Parathyroid adenoma (tissue), 2 donors: ENCODE measurements around the gene ANKRD13D.

Experiments
- H2AFZ ChIP-seq: fragments of 300-600 bp; sonication (generic); one replicate; pipeline ENCODE4 v1.7.0; 2017; ENCODE audit warnings: antibody characterized with exemption, mild to moderate bottlenecking
- H3K27ac ChIP-seq: fragments of 300-600 bp; sonication (generic); one replicate; pipeline ENCODE4 v1.7.0; 2017
- H3K27me3 ChIP-seq: fragments of 300-600 bp; sonication (generic); one replicate; pipeline ENCODE4 v1.7.0; 2017; ENCODE audit warnings: low read length; ENCODE audit not compliant: control insufficient read depth, insufficient read depth
- H3K36me3 ChIP-seq: fragments of 300-600 bp; sonication (generic); one replicate; pipeline ENCODE4 v1.7.0; 2017; ENCODE audit warnings: low read length; ENCODE audit not compliant: control insufficient read depth, insufficient read depth
- H3K4me1 ChIP-seq: fragments of 300-600 bp; sonication (generic); one replicate; pipeline ENCODE4 v1.7.0; 2017; ENCODE audit warnings: control low read depth
- H3K4me2 ChIP-seq: fragments of 300-600 bp; sonication (generic); one replicate; pipeline ENCODE4 v1.7.0; 2017; ENCODE audit warnings: low read length
- H3K4me3 ChIP-seq: fragments of 300-600 bp; sonication (generic); one replicate; pipeline ENCODE4 v1.7.0; 2017; ENCODE audit warnings: low read depth, low read length
- H3K79me2 ChIP-seq: fragments of 300-600 bp; sonication (generic); one replicate; pipeline ENCODE4 v1.7.0; 2017; ENCODE audit warnings: control low read depth
- H3K9ac ChIP-seq: fragments of 300-600 bp; sonication (generic); one replicate; pipeline ENCODE4 v1.7.0; 2017; ENCODE audit warnings: mild to moderate bottlenecking
- H3K9me3 ChIP-seq: fragments of 300-600 bp; sonication (generic); one replicate; pipeline ENCODE4 v1.7.0; 2017; ENCODE audit warnings: low read length; ENCODE audit not compliant: control insufficient read depth
- CTCF ChIP-seq: fragments of 300-600 bp; sonication (generic); IDR thresholded peaks from one replicate; pipeline ENCODE4 v1.7.0; 2017; ENCODE audit warnings: antibody characterized with exemption, mild to moderate bottlenecking
- donor health status: primary hyperparathyroidism.

The ANKRD13D gene

GRCh38 chr11:67283481-67283963 is 5.6 kb upstream of the ANKRD13D start:
- H3K4me3 ChIP-seq, result no peak overlapping the region

GRCh38 chr11:67284811-67285540 is 4.1 kb upstream of the ANKRD13D start:
- Histone ChIP-seq H3K27me3 (no peaks in the 10 kb centered on the region), H3K27ac (no peak overlapping the region), H3K4me3 (no peak overlapping the region), H3K9me3 (no peaks in the 10 kb centered on the region), H3K79me2 (no peaks in the 10 kb centered on the region), H3K9ac (no peak overlapping the region), H2AFZ (no peak overlapping the region), H3K4me2 (no peak overlapping the region), H3K4me1 (peaks cover 9% of the 10 kb centered on the region), H3K36me3 (no peaks in the 10 kb centered on the region)
- no peak for TF ChIP-seq CTCF

More at GRCh38 chr11:67283481-67283963, 5.6 kb upstream of the ANKRD13D start:
- H3K4me1 ChIP-seq, result peaks cover 7% of the 10 kb centered on the region
- H2AFZ ChIP-seq, result no peak overlapping the region
- H3K9ac ChIP-seq, result no peak overlapping the region
- no peaks in the 10 kb centered on the region for H3K79me2 ChIP-seq
- no peaks in the 10 kb centered on the region for H3K9me3 ChIP-seq
- no peak overlapping the region for H3K4me2 ChIP-seq
- H3K36me3 ChIP-seq, result no peaks in the 10 kb centered on the region
- no peaks in the 10 kb centered on the region for H3K27me3 ChIP-seq
- TF ChIP-seq CTCF, result no peak
- no peak overlapping the region for H3K27ac ChIP-seq

GRCh38 chr11:67285541-67286498 is 3.3 kb upstream of the ANKRD13D start:
- peaks cover 11% of the 10 kb centered on the region for H3K4me1 ChIP-seq
- no peak overlapping the region for H3K27ac ChIP-seq
- no peak overlapping the region for H3K4me2 ChIP-seq
- no peak overlapping the region for H2AFZ ChIP-seq
- no peaks in the 10 kb centered on the region for H3K36me3 ChIP-seq
- H3K4me3 ChIP-seq, result no peak overlapping the region
- no peaks in the 10 kb centered on the region for H3K79me2 ChIP-seq
- H3K9ac ChIP-seq, result no peak overlapping the region
- H3K27me3 ChIP-seq, result no peaks in the 10 kb centered on the region
- no peaks in the 10 kb centered on the region for H3K9me3 ChIP-seq
- TF ChIP-seq CTCF, result no peak

GRCh38 chr11:67286621-67287333 is 2.3 kb upstream of the ANKRD13D start:
- Histone ChIP-seq H3K9me3 (no peaks in the 10 kb centered on the region), H3K79me2 (no peaks in the 10 kb centered on the region), H3K36me3 (no peaks in the 10 kb centered on the region), H3K27ac (peak overlapping the region; percentile 80), H3K27me3 (no peaks in the 10 kb centered on the region), H3K4me1 (peaks cover 11% of the 10 kb centered on the region), H3K4me2 (no peak overlapping the region), H3K9ac (no peak overlapping the region), H2AFZ (no peak overlapping the region), H3K4me3 (no peak overlapping the region)
- no peak for TF ChIP-seq CTCF
